AG08396 (cell line): ENCODE measurements around the gene IKBKE.

ENCODE experiments used
- DNase-seq: peaks from one replicate; pipeline ENCODE4 v3.0.0; 2012; ENCODE audit warnings: low spot score, mixed read lengths

IKBKE gene

GRCh38 chr1:206512851-206513180 is 42.5 kb downstream of the IKBKE start:
- DNase-seq: no peak

GRCh38 chr1:206513312-206514111 is 43.2 kb downstream of the IKBKE start:
- DNase-seq: peak; percentile 90

- DNase-seq: no peak
These were observed 44.6 kb downstream of the IKBKE start for GRCh38 chr1:206514813-206515387.

- DNase-seq: no peak
These were observed 46.4 kb downstream of the IKBKE start for GRCh38 chr1:206516728-206516990.

- no peak for DNase-seq
These were observed 47.5 kb downstream of the IKBKE start for GRCh38 chr1:206517784-206518183.

GRCh38 chr1:206518206-206518605 is 47.9 kb downstream of the IKBKE start:
- DNase-seq: no peak

- no peak for DNase-seq
These were observed 48.5 kb downstream of the IKBKE start for GRCh38 chr1:206518743-206519142.

DNA sequence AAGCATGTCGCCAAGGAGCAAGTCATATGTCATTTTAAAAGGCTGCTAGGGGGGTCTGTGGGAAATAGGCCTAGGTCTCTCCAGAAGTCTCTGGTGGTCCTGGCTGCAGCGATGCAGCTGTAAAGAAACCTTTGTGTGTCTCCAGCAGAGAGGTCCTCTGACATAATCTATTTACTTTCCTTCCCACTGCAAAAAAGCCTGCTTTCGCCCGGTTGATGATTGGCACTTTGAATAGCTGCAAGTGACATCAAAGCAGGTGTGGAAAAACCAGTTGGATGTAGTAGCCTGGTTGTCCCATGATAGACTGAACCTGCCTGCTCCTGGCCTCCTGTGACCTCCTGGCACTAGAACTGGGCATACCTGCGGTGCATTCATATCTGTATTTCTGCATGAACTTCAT is 50.9 kb downstream of the IKBKE start:
- no peak for DNase-seq

DNA sequence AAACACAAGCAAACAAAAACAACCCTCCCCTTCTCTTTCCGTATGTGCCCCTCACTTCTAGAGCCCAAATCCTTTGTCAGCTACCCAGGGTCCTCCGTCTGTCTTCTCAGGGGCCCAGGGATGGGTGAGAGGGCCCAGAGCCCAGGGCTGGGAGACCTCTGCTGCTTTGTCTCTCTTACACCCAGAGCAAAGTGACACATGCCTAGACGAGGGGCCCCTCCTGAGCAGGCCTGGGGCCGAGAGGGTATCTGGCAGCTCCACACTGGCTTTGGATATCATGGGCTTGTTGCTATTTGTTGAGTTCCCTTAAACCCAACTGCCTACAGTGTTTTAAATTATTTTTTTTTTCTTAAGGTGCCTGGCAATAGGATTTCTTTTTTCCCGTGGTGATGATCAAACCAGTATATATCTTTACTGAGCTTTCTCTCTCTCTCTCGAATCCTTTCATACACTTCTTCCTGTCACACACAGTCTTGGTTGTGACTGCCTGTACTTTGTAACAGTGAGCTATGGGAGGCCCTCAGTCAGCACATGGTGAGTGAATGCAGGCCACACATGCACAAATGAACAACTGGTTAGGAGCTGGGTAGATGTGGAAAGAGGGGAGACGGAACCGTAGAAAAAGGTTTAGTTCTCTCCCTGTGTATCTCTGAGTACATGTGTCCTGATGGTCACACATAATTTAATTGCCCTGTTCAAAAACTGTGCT is 51.6 kb downstream of the IKBKE start:
- no peak for DNase-seq

DNA sequence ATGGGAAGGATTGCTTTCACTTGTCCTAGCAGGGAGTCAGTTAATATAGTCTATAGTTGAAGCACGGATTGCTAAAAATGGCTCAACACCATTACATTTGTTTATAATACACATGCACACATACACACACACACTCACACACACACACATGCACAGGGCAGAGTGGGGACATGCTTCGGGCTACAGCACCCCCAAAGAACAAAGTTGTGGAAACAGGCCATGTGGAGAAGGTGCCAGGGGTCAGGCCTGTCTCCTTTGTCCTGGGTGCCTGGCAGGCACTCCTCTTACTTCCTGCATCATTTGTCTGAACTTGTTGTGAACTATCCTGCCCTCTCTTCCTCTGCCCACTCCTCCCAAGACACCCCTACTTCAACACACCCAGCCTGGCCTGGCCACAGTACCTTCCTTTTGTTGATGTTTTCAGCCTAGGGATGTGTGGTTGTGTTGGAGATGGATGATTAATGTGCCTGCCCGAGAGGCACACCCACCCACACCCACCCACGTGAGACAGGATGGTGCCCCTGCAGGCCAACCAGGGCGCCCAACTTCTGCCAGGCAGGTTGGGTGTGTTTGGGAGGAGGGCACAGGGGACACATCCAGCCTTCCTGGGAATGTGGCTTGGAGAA is 54.6 kb downstream of the IKBKE start:
- DNase-seq: no peak

DNA sequence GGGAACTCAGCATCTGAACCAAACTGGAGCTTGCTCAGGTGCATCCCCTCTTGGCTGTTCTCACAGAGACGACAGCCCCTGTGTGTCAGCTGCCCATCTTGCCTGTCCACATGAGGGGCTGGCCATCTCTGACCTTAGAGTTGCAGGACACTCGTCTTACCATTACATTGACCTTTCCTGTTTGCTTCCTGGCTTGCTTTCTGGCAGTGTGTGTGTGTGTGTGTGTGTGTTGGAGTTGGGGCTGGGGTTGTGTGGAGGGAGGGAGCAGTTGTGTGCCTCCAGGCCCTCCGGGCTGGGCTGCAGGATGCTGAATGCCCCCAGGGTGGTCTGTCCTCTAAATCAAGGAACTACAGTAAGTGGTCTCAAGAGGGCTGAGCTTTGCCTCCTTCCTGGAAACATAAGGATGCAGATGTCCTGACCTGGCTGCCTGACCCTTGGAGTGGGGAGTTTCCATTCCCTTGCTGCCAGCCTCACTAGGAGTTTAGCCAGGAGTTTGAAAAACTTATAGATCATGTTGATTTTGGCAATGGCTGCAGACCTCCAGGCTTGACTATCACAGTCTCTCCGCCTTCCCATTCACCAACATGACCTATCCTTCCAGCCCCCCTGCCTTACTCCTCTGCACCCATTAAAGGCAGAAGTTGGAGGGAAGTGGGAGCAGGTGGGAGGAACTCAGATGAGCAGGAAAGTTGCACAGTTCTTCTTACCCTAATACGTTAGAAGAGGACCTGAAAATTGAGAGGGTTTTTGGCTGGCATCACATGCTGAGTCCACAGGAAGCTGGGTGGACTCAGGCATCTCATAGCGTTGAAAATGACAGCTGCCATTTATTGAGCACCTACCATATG is 56.0 kb downstream of the IKBKE start:
- DNase-seq: no peak

DNA sequence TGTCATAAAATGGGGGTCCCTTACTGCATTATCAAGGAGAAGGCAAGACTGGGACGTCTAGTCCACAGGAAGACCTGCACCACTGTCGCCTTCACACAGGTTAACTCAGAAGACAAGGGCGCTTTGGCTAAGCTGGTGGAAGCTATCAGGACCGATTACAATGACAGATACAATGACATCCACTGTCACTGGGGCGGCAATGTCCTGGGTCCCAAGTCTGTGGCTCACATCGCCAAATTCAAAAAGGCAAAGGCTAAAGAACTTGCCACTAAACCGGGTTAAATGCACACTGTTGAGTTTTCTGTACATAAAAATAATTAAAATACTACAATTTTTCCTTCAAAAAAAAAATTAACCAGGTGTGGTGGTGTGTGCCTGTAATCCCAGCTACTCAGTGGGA is 59.1 kb downstream of the IKBKE start:
- no peak for DNase-seq

DNA sequence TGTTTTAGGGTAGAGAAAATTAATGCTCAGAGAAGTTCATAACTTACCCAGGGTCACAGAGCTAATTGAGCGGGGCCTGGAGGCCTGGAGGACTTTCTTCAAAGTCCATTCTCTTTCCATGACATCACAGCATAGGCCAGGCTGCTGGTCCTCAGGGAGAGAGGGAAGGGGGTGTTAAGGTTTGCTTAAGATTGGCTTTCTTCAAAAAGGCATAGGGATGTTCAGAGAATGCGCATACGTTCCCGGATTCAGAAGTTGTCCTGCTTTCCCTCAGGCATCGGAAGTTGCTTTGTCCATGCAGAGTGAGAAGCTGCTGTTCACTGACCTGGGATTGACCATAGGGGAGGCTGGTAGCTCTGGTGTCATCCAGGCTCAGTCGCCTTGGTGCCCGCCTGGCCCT is 62.1 kb downstream of the IKBKE start:
- no peak for DNase-seq

GRCh38 chr1:206534552-206534951 is 64.3 kb downstream of the IKBKE start:
- DNase-seq: no peak

DNA sequence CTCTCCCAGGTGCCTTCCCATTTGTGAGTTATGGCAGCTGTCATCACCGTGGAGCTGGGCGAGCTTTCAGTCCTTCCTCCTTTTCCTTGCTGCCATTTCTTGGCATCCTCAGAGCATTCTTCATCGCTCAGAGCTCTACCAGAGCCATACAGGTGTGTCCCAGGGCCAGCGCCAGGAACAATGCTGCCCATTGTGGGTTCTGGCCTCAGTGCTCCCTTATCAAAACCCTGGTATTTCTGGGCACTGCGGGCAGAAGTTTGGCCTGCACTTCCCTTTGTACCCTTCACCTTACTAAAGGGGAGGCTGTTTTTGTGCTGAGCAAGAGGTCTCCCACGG is 65.5 kb downstream of the IKBKE start:
- no peak for DNase-seq

DNA sequence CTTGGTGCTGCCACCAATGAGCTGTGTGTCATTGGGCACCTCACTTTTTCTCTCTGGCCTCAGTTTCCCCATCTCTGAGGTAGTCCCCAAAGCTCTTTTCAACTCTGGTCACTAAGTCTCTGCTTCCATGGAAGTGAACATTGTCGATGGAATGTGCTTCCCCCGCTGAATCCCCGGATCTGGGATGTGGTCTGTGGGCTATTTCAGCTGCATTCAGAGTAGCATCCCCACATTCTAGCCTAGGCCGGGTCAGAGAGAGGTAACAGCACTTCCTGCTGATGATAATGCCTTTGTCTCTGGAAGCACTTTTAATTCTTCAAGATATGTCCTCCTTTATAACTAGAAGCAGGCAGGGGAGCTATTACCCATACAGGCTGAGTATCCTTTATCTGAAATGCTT is 66.9 kb downstream of the IKBKE start:
- DNase-seq: no peak

- no peak for DNase-seq
These were observed 68.0 kb downstream of the IKBKE start for GRCh38 chr1:206538086-206538770.

DNA sequence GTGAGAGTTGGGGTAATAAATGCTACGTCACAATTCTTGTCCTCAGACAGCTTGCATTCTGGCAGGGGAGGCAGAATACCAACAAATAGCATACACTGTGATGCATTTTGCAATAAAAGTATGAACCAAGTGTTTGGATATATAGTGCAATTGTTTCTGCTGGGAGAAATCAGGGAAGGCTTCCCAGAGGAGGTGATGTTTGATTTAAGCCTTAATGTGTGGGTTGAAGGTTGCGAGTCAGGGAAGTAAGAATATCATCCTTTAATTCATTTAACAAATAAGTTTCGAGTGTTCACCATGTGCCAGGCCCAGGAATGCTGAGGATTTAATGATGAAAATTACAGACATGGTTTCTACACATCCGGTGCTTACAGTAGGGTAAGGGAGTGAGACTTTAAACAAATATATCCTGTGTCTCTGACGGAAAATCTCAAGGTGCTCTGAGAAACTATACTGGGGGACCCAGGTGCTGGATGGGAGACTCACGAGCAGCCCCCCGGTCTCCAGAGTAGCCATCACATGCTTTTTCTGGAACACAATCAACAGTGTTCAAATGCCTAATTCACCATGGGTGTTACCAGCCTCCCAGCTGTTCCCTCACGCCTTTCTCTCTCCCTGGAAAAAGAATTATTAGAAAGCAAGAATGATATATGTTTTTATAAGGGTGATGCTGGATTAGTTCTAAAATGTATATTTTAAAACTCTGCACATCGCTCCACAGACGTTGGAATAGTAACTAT is 68.8 kb downstream of the IKBKE start:
- DNase-seq: no peak

DNA sequence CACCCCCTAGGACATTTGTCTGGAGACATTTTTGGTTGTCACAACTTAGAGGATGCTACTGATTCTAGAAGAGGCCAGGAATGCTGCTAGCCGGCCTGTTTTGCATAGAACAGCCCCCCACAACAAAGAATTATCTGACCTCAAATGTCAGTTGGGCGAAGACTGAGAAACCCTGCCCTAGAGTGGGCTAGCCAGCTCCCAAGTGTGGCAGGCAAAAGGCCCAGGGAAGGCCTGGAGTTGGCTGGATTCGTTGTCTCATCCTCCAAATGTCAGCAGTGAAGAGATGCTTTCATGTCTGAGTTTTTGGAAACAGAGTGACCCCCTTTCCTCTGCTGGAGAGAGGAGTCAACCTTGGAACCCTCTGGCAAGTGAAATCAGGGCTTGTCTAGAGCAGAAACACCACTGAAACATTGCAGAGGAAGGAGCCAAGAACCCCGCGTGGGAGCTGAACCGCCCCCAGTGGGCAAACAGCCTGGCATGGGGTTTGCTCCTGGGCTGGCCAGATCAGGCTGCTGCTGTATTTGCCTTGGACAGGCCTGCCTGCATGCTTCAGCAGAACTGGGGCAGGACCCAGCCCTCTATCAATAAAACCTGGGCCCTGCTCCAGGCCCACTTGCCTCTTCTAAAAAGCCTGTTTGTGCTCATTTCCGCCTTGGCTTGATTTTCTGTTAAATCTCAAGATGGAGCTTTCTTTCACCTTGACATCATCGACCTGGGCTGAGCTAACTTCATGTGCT is 69.9 kb downstream of the IKBKE start:
- no peak for DNase-seq

DNA sequence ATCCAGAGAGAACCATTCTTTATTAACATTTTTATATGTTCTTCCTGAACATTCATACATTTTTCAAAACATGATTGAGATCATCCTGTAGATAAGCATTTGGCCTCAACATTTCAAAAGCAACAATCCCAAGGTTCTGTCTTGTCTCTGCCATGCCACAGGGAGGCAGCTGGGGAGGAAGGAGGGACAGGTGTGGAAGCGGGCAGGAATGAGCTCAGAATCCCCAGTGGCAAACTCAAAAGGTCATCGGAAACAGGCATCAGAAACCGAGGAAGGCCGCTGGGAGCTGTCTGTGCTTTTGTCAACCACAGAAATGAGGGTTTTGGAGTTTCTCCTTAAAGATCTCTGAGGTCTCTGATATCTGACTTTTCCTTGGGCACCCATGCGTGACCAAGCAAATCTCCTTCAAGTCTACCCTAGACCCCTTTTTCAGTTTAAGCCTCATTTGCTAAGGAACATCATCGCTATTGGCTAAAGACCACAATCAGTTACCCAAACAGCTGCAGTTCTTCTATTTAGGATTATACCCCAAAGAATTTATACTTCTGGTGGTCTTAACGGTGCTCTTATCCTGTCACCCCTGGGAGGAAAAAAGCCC is 71.1 kb downstream of the IKBKE start:
- DNase-seq: no peak
